ENCODE results near the gene AMZ1. TPM values are rescaled to one million over a fixed set of nuclear protein-coding genes. Genes with fewer than 3 reads are reported as not detected.
"Not testable (repeated sequence)": the region's sequence is repeated elsewhere in the genome, so short reads cannot be mapped to it uniquely, and the experiment has no call there.

AMZ1 gene
- total RNA-seq, 4 donors from 2014 or later, result 0.35 to 4.6 (median 4.4) TPM; not detected in 1

DNA sequence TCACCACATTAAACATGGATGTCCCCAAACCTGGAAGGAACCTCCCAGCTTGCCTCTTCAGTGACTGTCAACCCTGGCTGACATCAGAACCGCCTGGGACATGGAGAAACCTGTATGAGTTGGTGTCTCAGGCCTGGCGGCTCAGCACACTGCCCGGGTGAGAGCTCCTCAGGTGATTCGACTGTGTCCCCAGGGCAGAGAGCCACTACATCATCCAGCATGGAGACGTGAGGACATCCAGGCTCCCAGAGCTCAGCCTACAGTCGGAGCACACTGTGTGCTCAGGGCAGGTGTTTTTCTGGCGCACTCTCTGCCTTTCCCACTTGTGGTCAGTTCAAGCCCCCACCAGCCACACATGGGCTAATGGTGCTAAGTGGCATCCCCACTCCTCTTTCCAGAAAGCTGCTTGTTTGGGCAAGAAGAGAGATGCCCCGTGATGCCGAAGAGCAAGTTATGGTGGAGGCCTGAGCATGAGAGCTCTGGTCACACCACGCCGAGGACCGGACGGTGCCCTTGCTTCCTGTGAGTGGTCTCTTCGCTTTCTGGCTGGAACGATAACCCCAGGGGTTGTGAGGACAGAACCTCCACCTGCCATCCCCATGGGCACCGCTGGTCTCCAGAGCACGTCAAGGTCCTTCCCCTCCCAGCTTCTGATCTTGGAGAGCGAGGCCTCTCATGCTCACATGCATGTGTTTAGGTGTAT is 38.5 kb downstream of the AMZ1 start:
- H3K4me1 ChIP-seq, result no peaks in the 10 kb centered on the region
- intact Hi-C loops (cut with DNase I; ENCODE audit: low total_unique reads), result no loop called here
- no peaks in the 10 kb centered on the region for H3K36me3 ChIP-seq
- no peaks in the 10 kb centered on the region for H3K9me3 ChIP-seq
- peak; percentile 9 to 12 for DNase-seq
- no peak for TF ChIP-seq POLR2A (IDR thresholded peaks at IDR 0.05)
- TF ChIP-seq, protein P1, sequence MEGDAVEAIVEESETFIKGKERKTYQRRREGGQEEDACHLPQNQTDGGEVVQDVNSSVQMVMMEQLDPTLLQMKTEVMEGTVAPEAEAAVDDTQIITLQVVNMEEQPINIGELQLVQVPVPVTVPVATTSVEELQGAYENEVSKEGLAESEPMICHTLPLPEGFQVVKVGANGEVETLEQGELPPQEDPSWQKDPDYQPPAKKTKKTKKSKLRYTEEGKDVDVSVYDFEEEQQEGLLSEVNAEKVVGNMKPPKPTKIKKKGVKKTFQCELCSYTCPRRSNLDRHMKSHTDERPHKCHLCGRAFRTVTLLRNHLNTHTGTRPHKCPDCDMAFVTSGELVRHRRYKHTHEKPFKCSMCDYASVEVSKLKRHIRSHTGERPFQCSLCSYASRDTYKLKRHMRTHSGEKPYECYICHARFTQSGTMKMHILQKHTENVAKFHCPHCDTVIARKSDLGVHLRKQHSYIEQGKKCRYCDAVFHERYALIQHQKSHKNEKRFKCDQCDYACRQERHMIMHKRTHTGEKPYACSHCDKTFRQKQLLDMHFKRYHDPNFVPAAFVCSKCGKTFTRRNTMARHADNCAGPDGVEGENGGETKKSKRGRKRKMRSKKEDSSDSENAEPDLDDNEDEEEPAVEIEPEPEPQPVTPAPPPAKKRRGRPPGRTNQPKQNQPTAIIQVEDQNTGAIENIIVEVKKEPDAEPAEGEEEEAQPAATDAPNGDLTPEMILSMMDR (IDR thresholded peaks at IDR 0.05), result no peak
- H3K27me3 ChIP-seq, result no peaks in the 10 kb centered on the region
- H3K4me3 ChIP-seq, result no peak overlapping the region
- H3K27ac ChIP-seq, result no peak overlapping the region

DNA sequence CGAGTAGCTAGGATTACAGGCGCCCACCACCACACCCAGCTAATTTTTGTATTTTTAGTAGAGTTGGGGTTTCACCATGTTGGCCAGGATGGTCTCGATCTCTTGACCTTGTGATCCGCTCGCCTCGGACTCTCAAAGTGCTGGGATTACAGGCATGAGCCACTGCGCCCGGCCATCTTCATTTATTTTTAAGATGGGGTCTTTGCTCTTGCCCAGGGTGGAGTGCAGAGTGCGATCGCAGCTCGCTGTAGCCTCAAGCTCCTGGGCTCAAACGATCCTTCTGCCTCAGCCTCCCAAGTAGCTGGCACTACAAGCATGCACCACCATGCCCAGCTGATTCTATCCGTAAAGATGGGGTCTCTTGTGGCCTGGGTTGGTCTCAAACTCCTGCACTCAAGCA is 39.2 kb downstream of the AMZ1 start:
- H3K9me3 ChIP-seq; intact Hi-C loops (cut with DNase I; ENCODE audit: low total_unique reads); H3K27me3 ChIP-seq; H3K36me3 ChIP-seq; H3K4me1 ChIP-seq; H3K27ac ChIP-seq; H3K4me3 ChIP-seq: not testable (repeated sequence)
- peak; percentile 4 to 8 for DNase-seq

DNA sequence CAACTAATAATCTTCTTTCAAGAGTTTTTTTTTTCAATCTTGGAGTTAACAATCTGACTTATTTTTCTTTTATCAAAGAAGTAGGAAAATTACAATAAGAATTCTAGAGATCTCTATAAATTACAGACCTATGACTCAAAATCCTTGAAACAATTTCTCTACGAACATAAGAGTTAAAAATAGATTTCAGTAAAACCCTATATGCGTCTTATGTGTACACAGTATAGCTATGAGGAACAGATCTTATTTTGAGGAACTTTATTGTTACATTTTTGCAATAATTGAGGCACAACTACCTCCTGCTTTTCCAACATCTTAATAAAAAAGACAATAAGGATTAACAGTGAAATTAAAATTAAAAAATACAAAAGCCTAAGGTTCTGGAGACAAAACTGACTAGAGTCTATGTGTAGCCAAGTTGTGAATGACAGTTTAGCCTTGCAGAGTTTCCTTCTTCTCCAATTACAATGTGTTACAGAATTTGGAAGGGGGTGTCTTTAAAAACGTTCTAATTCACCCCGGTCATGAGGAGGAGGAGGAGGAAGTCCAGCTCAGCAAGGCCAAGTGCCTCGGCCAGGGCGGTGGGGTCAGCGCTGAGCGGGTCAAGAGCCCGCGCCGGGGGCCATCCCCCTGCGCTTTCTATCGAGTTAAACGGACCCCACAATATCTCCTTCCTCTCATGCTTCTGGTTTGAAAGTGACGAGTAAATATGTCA is 40.5 kb downstream of the AMZ1 start:
- Histone ChIP-seq H3K36me3 (no peaks in the 10 kb centered on the region), H3K9me3 (no peaks in the 10 kb centered on the region), H3K27ac (no peak overlapping the region), H3K27me3 (no peaks in the 10 kb centered on the region), H3K4me1 (peaks cover 0 to 5% of the 10 kb centered on the region in 2 donors), H3K4me3 (no peak overlapping the region)
- TF ChIP-seq POLR2A (IDR thresholded peaks at IDR 0.05), result no peak
- TF ChIP-seq, protein P1 (IDR thresholded peaks at IDR 0.05), result no peak
- DNase-seq, result peak in 1 of 2 donors; percentile 4
- intact Hi-C loops (cut with DNase I; ENCODE audit: low total_unique reads), result no loop called here

DNA sequence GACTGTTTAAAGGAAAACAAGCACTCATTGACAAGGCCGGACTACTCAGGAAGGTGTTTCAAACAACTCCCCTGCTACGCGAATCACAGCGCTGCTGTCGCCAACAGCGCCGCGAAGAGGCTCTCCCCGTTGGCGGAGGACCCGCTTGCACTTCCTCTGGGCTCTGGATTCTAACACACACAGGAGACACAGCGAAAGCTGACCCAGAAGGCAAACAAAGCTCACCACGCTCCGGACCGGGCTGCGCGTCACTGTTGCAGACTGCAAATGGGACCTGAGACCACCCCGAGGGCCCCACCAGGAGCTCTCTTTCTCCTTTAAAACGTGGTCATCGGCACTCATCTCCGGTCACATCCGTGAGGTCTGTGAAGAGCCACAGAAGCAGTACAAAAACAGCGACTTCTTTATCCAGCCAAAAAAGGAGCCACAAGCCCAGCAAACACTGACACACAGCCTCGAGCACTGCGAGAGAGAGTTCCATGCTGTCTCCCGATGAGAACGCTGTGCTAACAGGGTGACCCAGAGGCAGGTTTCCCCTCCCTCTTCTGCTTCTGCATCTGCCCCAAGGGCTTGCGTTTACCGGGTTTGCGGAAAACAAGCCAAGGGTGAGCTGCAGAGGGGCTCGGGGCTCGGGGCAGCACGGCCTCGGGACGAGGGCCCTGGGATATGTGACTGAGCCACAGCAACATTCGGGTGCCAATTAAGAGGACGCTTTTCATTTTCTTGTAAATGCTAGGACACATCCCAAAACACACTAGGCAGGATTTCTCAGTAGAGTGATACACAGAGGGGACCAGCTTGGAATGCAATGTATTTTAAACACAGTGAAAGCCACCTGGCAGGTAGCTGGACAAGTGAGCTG is 41.3 kb downstream of the AMZ1 start:
- H3K4me1 ChIP-seq, result peaks cover 0 to 9% of the 10 kb centered on the region in 2 donors
- no peak for TF ChIP-seq POLR2A (IDR thresholded peaks at IDR 0.05)
- TF ChIP-seq, protein P1 (IDR thresholded peaks at IDR 0.05), result no peak
- H3K27ac ChIP-seq, result no peak overlapping the region
- DNase-seq, result peak; percentile 13 to 51
- no peaks in the 10 kb centered on the region for H3K36me3 ChIP-seq
- intact Hi-C loops (cut with DNase I; ENCODE audit: low total_unique reads), result no loop called here
- H3K4me3 ChIP-seq, result no peak overlapping the region
- no peaks in the 10 kb centered on the region for H3K27me3 ChIP-seq
- H3K9me3 ChIP-seq, result no peaks in the 10 kb centered on the region

DNA sequence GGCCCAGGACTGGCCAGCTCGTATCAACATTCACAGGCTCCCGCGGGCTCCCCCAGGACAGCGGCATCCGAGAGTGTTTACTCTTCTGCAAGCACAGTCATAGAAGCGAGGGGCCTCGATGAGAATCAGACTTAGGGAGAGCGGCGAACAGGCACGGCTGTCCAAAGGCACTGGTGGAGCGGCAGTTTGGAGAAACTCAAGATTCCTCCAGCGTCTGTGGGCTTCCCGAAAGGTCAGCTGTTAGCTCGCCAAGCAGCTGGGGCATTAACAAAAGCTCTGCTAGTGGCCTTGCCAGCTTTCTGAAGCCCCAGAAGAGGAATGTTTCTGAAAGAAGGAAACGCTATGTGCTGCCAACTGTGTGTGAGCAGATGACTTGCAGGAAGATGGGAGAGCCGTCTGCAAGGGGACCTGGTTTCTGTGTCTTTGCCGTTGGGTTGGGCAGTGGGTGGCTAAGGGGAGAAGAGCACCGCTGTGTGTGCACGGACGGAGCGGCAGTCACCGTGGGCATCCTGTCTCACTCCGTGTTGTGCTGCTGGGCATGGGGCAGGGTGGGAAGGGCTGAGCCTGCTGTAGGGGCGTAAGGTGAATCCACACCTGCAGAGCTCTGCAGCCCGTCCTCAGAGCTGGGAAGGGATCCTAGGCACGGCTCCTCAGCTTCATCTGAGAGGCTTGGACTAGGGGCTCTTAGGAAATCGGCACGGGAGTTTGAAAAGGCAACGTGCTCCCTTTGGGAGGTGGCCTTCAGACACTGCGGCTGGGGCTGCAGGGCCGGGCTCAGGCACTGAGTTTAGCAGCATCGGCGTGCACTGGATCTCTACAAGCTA is 42.1 kb downstream of the AMZ1 start:
- H3K27me3 ChIP-seq, result no peaks in the 10 kb centered on the region
- H3K4me1 ChIP-seq, result peaks cover 0 to 9% of the 10 kb centered on the region in 2 donors
- H3K4me3 ChIP-seq, result no peak overlapping the region
- DNase-seq, result peak; percentile 9 to 12
- no peak overlapping the region for H3K27ac ChIP-seq
- no peaks in the 10 kb centered on the region for H3K9me3 ChIP-seq
- intact Hi-C loops (cut with DNase I; ENCODE audit: low total_unique reads), result loop anchor here (10.0 kb wide), 1 partner anchor 115 kb away; the partner anchor contains the start of gene GNA12
- no peak for TF ChIP-seq POLR2A (IDR thresholded peaks at IDR 0.05)
- TF ChIP-seq, protein P1 (IDR thresholded peaks at IDR 0.05), result no peak
- no peaks in the 10 kb centered on the region for H3K36me3 ChIP-seq
